ENCODE measurements around the gene ZC3H12C. TPM values are rescaled to one million over a fixed set of nuclear protein-coding genes. Genes with fewer than 3 reads are reported as not detected.

ZC3H12C gene
- total and polyA plus RNA-seq, 2 of the 4 experiments (the other 2 are of a cell fraction) = 4.2 to 15.8 TPM

- CTCF ChIA-PET = interaction anchor here (1.4 kb wide), 1 partner anchor 19 kb away, joined by 3 read pairs; no protein-coding TSS in a partner anchor
- no CpG with 5 or more reads among the region's 11 CpGs for WGBS, 2 experiments (ENCODE audit: extremely low coverage in 2 of 2, insufficient read length in 1 of 2)
- Histone ChIP-seq H3K14ac (replicated peaks; ENCODE audit: low read depth, low read length) (peak overlapping the region; percentile 32), H3K4ac (ENCODE audit: low read depth, low read length) (peak overlapping the region; percentile 53), H3K79me1 (ENCODE audit: low read depth in 1 of 2, low read length in 2 of 2) (peaks cover 6 to 23% of the 10 kb centered on the region in 2 experiments; a peak in 3 of 4 replicates), H3K27me3 (ENCODE audit: control insufficient read depth, insufficient read depth, low read length) (no peaks in the 10 kb centered on the region), H2BK120ac (ENCODE audit: low read depth, low read length) (peak overlapping the region; percentile 78), H3K23ac (ENCODE audit: low read depth, low read length) (peak overlapping the region; percentile 66), H3K4me1 (ENCODE audit: control insufficient read depth, insufficient read depth, low read length) (peaks cover 7% of the 10 kb centered on the region), H3K36me3 (ENCODE audit: control insufficient read depth, insufficient read depth, low read length) (no peaks in the 10 kb centered on the region), H3K27ac (ENCODE audit: insufficient read depth, low read length) (peak overlapping the region; percentile 92), H3K4me2 (ENCODE audit: low read depth, low read length) (peak overlapping the region; percentile 77), H3K9me3 (ENCODE audit: control insufficient read depth, insufficient read depth, low read length) (no peaks in the 10 kb centered on the region), H3K56ac (ENCODE audit: extremely low read depth, insufficient read depth, low read length) (peak overlapping the region; percentile 75), H2BK15ac (ENCODE audit: low read depth, low read length) (peak overlapping the region; percentile 16; the same call in 1 of the 3 replicates), H2BK20ac (ENCODE audit: low read depth, low read length) (peak overlapping the region; percentile 25; the same call in 1 of the 2 replicates), H4K91ac (ENCODE audit: insufficient read depth, low read depth, low read length) (peak overlapping the region; percentile 63; the same call in 1 of the 2 replicates), H3K9ac (ENCODE audit: low read depth, low read length) (peak overlapping the region; percentile 71), H4K5ac (ENCODE audit: low read depth, low read length) (peak overlapping the region; percentile 21), H2AFZ (replicated peaks; ENCODE audit: low read length, poor library complexity) (peak overlapping the region; percentile 93), H3K4me3 (ENCODE audit: insufficient read depth, low read depth, low read length) (peak overlapping the region; percentile 76), H2AK9ac (replicated peaks; ENCODE audit: low read depth, low read length, poor library complexity) (peak overlapping the region; percentile 75), H4K8ac (ENCODE audit: low read depth in 2 of 2, low read length in 2 of 2) (peak overlapping the region; percentile 65 to 80), H4K20me1 (ENCODE audit: insufficient read depth, low read length) (no peaks in the 10 kb centered on the region; the same call in 1 of the 2 replicates), H2BK5ac (ENCODE audit: low read depth, low read length, poor library complexity, severe bottlenecking) (peak overlapping the region; percentile 71), H2AK5ac (ENCODE audit: low read depth, low read length) (peak overlapping the region; percentile 6; the same call in 1 of the 2 replicates), H3K9me1 (ENCODE audit: insufficient read depth, low read length) (peaks cover 16% of the 10 kb centered on the region), H3K18ac (ENCODE audit: low read depth, low read length) (peak overlapping the region; percentile 39)
- dilution Hi-C loops (cut with HindIII; ENCODE audit: low sequenced_read_pairs, unreplicated experiment) = no loop called here
- in situ Hi-C loops (cut with MboI; ENCODE audit: low sequenced_read_pairs) = loop anchor here (5.0 kb wide), 1 partner anchor 140 kb away; no protein-coding TSS in a partner anchor
- no TSS peak for BruUV-seq (replicated peaks)
- no peak for DNase-seq
- POLR2A ChIA-PET (ENCODE audit: unreplicated experiment) = no interaction called here
- intact Hi-C loops (cut with micrococcal nuclease) = loop anchor here (2.0 to 5.0 kb wide), 4 partner anchors 105 to 341 kb away; no protein-coding TSS in a partner anchor
- no peak for ATAC-seq (ENCODE audit: low read depth)
- TF ChIP-seq CEBPB (IDR thresholded peaks at IDR 0.05; ENCODE audit: low read depth, low read length) (no peak), POLR2A (IDR thresholded peaks at IDR 0.05; ENCODE audit: low read depth, low read length) (no peak; the same call in 1 of the 2 replicates), ELK1 (IDR thresholded peaks at IDR 0.05; ENCODE audit: borderline replicate concordance, low read depth, low read length) (no peak), BHLHE40 (IDR thresholded peaks at IDR 0.05; ENCODE audit: low read depth, low read length) (no peak), SMC3 (IDR thresholded peaks at IDR 0.05; ENCODE audit: low read depth, low read length) (no peak), RFX5 (IDR thresholded peaks at IDR 0.05; ENCODE audit: low read depth, low read length) (no peak), MAFK (IDR thresholded peaks at IDR 0.05; ENCODE audit: low read depth, low read length) (no peak), NFE2L2 (IDR thresholded peaks at IDR 0.05; ENCODE audit: low read depth, low read length) (no peak), CHD1 (IDR thresholded peaks at IDR 0.05; ENCODE audit: low read depth, low read length) (no peak), FOS (IDR thresholded peaks at IDR 0.05; ENCODE audit: low read depth, low read length) (no peak), MXI1 (IDR thresholded peaks at IDR 0.05; ENCODE audit: borderline replicate concordance, low read depth, low read length) (no peak), MAZ (IDR thresholded peaks at IDR 0.05; ENCODE audit: borderline replicate concordance, low read depth, low read length) (no peak), CTCF (conservative IDR thresholded peaks at IDR 0.05; ENCODE audit: low read depth, low read length) (no peak), RCOR1 (IDR thresholded peaks at IDR 0.05; ENCODE audit: insufficient replicate concordance, low read length) (no peak), USF2 (IDR thresholded peaks at IDR 0.05; ENCODE audit: low read depth, low read length) (no peak), RAD21 (IDR thresholded peaks at IDR 0.05; ENCODE audit: low read length) (no peak)
Measured at GRCh38 chr11:110092111-110092514, 1.1 kb upstream of the ZC3H12C start.

Measured in IMR-90 (cell line).